HT1080 (cell line): Measurements from ENCODE around the gene TRMU. TPM values are rescaled to one million over a fixed set of nuclear protein-coding genes. Genes with fewer than 3 reads are reported as not detected.

Experiments used
- DNase-seq: peaks from one replicate; pipeline ENCODE4 v3.0.0-alpha.2; 2015; ENCODE audit warnings: low read depth
- total RNA-seq: library from RNA; depleted of rRNA; stranded (reverse); fragments of >200 nt; shearing (Covaris generic); gene quantifications from 2 replicates; pipeline ENCODE4 v1.2.3, GENCODE V29; 2014

Gene TRMU
- total RNA-seq, 1 experiment from 2014 or later = 68.0 TPM

- DNase-seq = peak; percentile 52
These were observed 20.0 kb downstream of the TRMU start for GRCh38 chr22:46355369-46355995.

GRCh38 chr22:46355996-46356471 lies 20.5 kb downstream of the TRMU start:
- no peak for DNase-seq

GRCh38 chr22:46356496-46357480 lies 21.3 kb downstream of the TRMU start:
- DNase-seq = no peak

GRCh38 chr22:46357711-46358520 lies 22.4 kb downstream of the TRMU start:
- DNase-seq = no peak

GRCh38 chr22:46358766-46359165 lies 23.3 kb downstream of the TRMU start:
- DNase-seq = no peak

- no peak for DNase-seq
These were observed 23.8 kb downstream of the TRMU start for GRCh38 chr22:46359362-46359761.

GRCh38 chr22:46360097-46360496 lies 24.6 kb downstream of the TRMU start:
- no peak for DNase-seq

- no peak for DNase-seq
These were observed 25.4 kb downstream of the TRMU start for GRCh38 chr22:46360891-46361290.

- no peak for DNase-seq
These were observed 26.3 kb downstream of the TRMU start for GRCh38 chr22:46361826-46362202.

- DNase-seq = no peak
These were observed 26.9 kb downstream of the TRMU start for GRCh38 chr22:46362203-46362933.

- no peak for DNase-seq
These were observed 27.5 kb downstream of the TRMU start for GRCh38 chr22:46362934-46363515.

- DNase-seq = no peak
These were observed 28.3 kb downstream of the TRMU start for GRCh38 chr22:46363611-46364321.

- no peak for DNase-seq
These were observed 29.0 kb downstream of the TRMU start for GRCh38 chr22:46364341-46365165.

- DNase-seq = no peak
These were observed 29.7 kb downstream of the TRMU start for GRCh38 chr22:46365166-46365624.

GRCh38 chr22:46366327-46366731 lies 30.8 kb downstream of the TRMU start:
- no peak for DNase-seq

- DNase-seq = no peak
These were observed 31.5 kb downstream of the TRMU start for GRCh38 chr22:46366801-46367706.

GRCh38 chr22:46367707-46368191 lies 32.2 kb downstream of the TRMU start:
- peak; percentile 52 for DNase-seq

GRCh38 chr22:46368422-46368821 lies 32.9 kb downstream of the TRMU start:
- no peak for DNase-seq
